ENCODE measurements around the gene ASCL3. TPM values are rescaled to one million over a fixed set of nuclear protein-coding genes. Genes with fewer than 3 reads are reported as not detected.
A peak's percentile ranks its signal among the peaks of the same experiment; 100 is the strongest.
"Not testable (repeated sequence)": the region's sequence is repeated elsewhere in the genome, so short reads cannot be mapped to it uniquely, and the experiment has no call there.

The ASCL3 gene
- polyA plus RNA-seq, 10 donors = 0.38 TPM; not detected in 9

GRCh38 chr11:8911029-8911823 is 31.6 kb downstream of the ASCL3 start, which contains the start of gene AKIP1:
AKIP1 (plus strand) TSS chr11:8911189; CDS start chr11:8911450, 261 bp downstream.
- DNase-seq = peak; percentile 97 to 99 (median 99)

GRCh38 chr11:8910649-8911026 is 32.2 kb downstream of the ASCL3 start:
- DNase-seq = peak in 1 of 3 donors; percentile 23

GRCh38 chr11:8908099-8908498 is 34.7 kb downstream of the ASCL3 start:
- DNase-seq = no peak

- DNase-seq = no peak
Measured at GRCh38 chr11:8907116-8907515, 35.7 kb downstream of the ASCL3 start.

- DNase-seq = peak in 1 of 3 donors; percentile 48
Measured at GRCh38 chr11:8905528-8906165, 37.2 kb downstream of the ASCL3 start.

- DNase-seq = no peak
Measured at GRCh38 chr11:8899119-8899753, 43.6 kb downstream of the ASCL3 start.

GRCh38 chr11:8891185-8891584 is 51.6 kb downstream of the ASCL3 start:
- DNase-seq = not testable (repeated sequence)

Other genes with a start within 250 kb of the ASCL3 start
- gene AKIP1, start 31.8 kb downstream of the ASCL3 start, polyA plus RNA-seq (ENCODE audit: insufficient read length in 10 of 10) = 10 to 100 TPM; 18.0 to 25.5 (median 21.9) TPM
- gene C11orf16, start 10.1 kb downstream of the ASCL3 start, polyA plus RNA-seq (ENCODE audit: insufficient read length in 10 of 10) = under 1 TPM in 1 of 10 donors, not detected in 9; 0.08 TPM
- gene TMEM9B, start 21.4 kb upstream of the ASCL3 start, polyA plus RNA-seq (ENCODE audit: insufficient read length in 10 of 10) = 10 to 100 TPM; 33.9 to 44.8 (median 39.5) TPM
- gene NRIP3, start 61.0 kb upstream of the ASCL3 start, polyA plus RNA-seq (ENCODE audit: insufficient read length in 10 of 10) = 1 to 10 TPM in 7 of 10 donors, under 1 TPM in 3; 0.69 to 1.6 (median 1.1) TPM
- gene SCUBE2, start 148.6 kb upstream of the ASCL3 start, polyA plus RNA-seq (ENCODE audit: insufficient read length in 10 of 10) = 10 to 100 TPM; 17.0 to 50.3 (median 31.6) TPM